WI38 (cell line): ENCODE results near the gene UPK1A.
A peak's percentile ranks its signal among the peaks of the same experiment; 100 is the strongest.

Experiments used
- H3K4me3 ChIP-seq: 2 replicates; pipeline ENCODE4 v1.5.1; 2011; ENCODE audit warnings: low read depth, mild to moderate bottlenecking, control low read depth, low read length
- CTCF ChIP-seq: IDR thresholded peaks from 2 replicates; pipeline ENCODE4 v1.5.1; 2012; ENCODE audit warnings: low read depth, mild to moderate bottlenecking, control low read depth, low read length

Gene UPK1A

GRCh38 chr19:35639863-35640262 is 26.5 kb upstream of the UPK1A start:
- TF ChIP-seq CTCF: no peak
- no peak overlapping the region for H3K4me3 ChIP-seq

- TF ChIP-seq CTCF: no peak
- 0 out of 2 replicates have a peak within 1 kb of the TSS, but pooled peaks have one; percentile 6 for H3K4me3 ChIP-seq
Measured at GRCh38 chr19:35641515-35642151, 24.7 kb upstream of the UPK1A start, which contains the start of gene ETV2. Gene ETV2 (plus strand): TSS chr19:35641745. CDS start chr19:35642461, 716 bp downstream.

- TF ChIP-seq CTCF: no peak
- H3K4me3 ChIP-seq: no peak overlapping the region
Measured at GRCh38 chr19:35642312-35642711, 24.0 kb upstream of the UPK1A start.

- H3K4me3 ChIP-seq: peak overlapping the region; percentile 59
- no peak for TF ChIP-seq CTCF
Measured at GRCh38 chr19:35642798-35643254, 23.5 kb upstream of the UPK1A start.

GRCh38 chr19:35643255-35644205 is 22.8 kb upstream of the UPK1A start:
- H3K4me3 ChIP-seq: peak overlapping the region; percentile 59
- TF ChIP-seq CTCF: no peak

- TF ChIP-seq CTCF: no peak
- peak overlapping the region; percentile 59 for H3K4me3 ChIP-seq
Measured at GRCh38 chr19:35644206-35644986, 21.9 kb upstream of the UPK1A start.
